HepG2 (cell line): ENCODE data around the gene RPRD1A. TPM values are rescaled to one million over a fixed set of nuclear protein-coding genes. Genes with fewer than 3 reads are reported as not detected.

Experiments
- ATAC-seq: fragments of 200-7000 bp; cut with Tn5 transposase; 3 replicates; pipeline ENCODE4 v1.9.1; 2020; ENCODE audit warnings: mild to moderate bottlenecking, moderate library complexity
- BruUV-seq: library from RNA; stranded (reverse); fragments of 400-500 nt; replicated peaks from 2 replicates; lab custom pipeline; 2021; lab: Mats Ljungman, UMichigan
- CTCF ChIA-PET: fragments of 300-600 bp; formaldehyde crosslinking; extraction: SDS; loops from one replicate; lab custom pipeline; 2021; ENCODE audit warnings: low total read pairs, inconsistent platforms, low intra/inter-chr PET ratio; lab: Yijun Ruan, JAX
- POLR2A ChIA-PET: fragments of 350-600 bp; sonication (Branson Sonifier 250); formaldehyde crosslinking; loops from one replicate; lab custom pipeline; 2020; ENCODE audit warnings: antibody characterized with exemption, inconsistent platforms; lab: Yijun Ruan, JAX
- DNase-seq: peaks from one replicate; pipeline ENCODE4 v3.0.0-alpha.2; 2015; ENCODE audit warnings: low spot score
- FAIRE-seq: peaks from 3 replicates; lab custom pipeline; 2011; peaks lifted over from hg19 to GRCh38; lab: Jason Lieb, UNC
- H2AFZ ChIP-seq: one replicate; pipeline ENCODE4 v1.6.1; 2011; ENCODE audit warnings: low read length, inconsistent platforms
- H3K27ac ChIP-seq: fragments of 300-600 bp; 3 replicates; pipeline ENCODE4 v1.8.0; 2011; ENCODE audit warnings: mixed run types, mild to moderate bottlenecking, mixed read lengths, low read length, inconsistent platforms; ENCODE audit not compliant: insufficient read depth; ENCODE audit errors: extremely low read length
- H3K27me3 ChIP-seq, 2 experiments: fragments of 200-600 bp in 1 of 2; 2 replicates in 1 of 2; 3 replicates in 1 of 2; pipeline versions ENCODE4 v1.6.0 to v1.8.0; 2011; ENCODE audit warnings: low read length in 2 of 2, mild to moderate bottlenecking in 2 of 2, moderate library complexity in 2 of 2, inconsistent platforms in 1 of 2; ENCODE audit not compliant: insufficient read depth in 2 of 2, control insufficient read depth in 1 of 2
- H3K36me3 ChIP-seq, 2 experiments: fragments of 200-600 bp in 1 of 2; replicated peaks in 1 of 2; 2 replicates in 1 of 2; 3 replicates in 1 of 2; pipeline versions ENCODE4 v1.5.1 to v1.8.0; 2011; ENCODE audit warnings: low read length in 2 of 2, inconsistent platforms in 1 of 2; ENCODE audit not compliant: insufficient read depth in 2 of 2, control insufficient read depth in 1 of 2
- H3K4me1 ChIP-seq: 2 replicates; pipeline ENCODE4 v1.5.1; 2012; ENCODE audit warnings: low read length, inconsistent platforms; ENCODE audit not compliant: insufficient read depth
- H3K4me2 ChIP-seq: 2 replicates; pipeline ENCODE4 v1.6.0; 2011; ENCODE audit warnings: low read depth, low read length, inconsistent platforms
- H3K4me3 ChIP-seq, 3 experiments: fragments of 200-600 bp in 1 of 3; sonication (generic), shearing (Covaris generic) in 1 of 3; replicated peaks in 1 of 3; 2 replicates each; pipeline ENCODE4 v1.5.1; 2011 to 2016; ENCODE audit warnings: low read length in 3 of 3, inconsistent platforms in 2 of 3, low read depth in 2 of 3, mild to moderate bottlenecking in 2 of 3, control low read depth in 1 of 3, mixed read lengths in 1 of 3; ENCODE audit not compliant: insufficient read depth in 1 of 3
- H3K79me2 ChIP-seq: one replicate; pipeline ENCODE4 v1.6.1; 2011; ENCODE audit warnings: low read length, inconsistent platforms; ENCODE audit not compliant: insufficient read depth
- H3K9ac ChIP-seq: 2 replicates; pipeline ENCODE4 v1.6.0; 2011; ENCODE audit warnings: mild to moderate bottlenecking, low read depth, low read length, inconsistent platforms; ENCODE audit not compliant: insufficient read depth
- H3K9me3 ChIP-seq: 2 replicates; pipeline ENCODE4 v1.5.1; 2012; ENCODE audit warnings: mild to moderate bottlenecking, low read length
- H4K20me1 ChIP-seq: 2 replicates; pipeline ENCODE4 v1.6.0; 2011; ENCODE audit warnings: inconsistent platforms, mild to moderate bottlenecking, low read length, moderate library complexity; ENCODE audit not compliant: insufficient read depth
- ARID2 ChIP-seq: sonication (generic); formaldehyde crosslinking; IDR thresholded peaks from 2 replicates; pipeline ENCODE4 v1.8.1; 2022; ENCODE audit warnings: mild to moderate bottlenecking, missing genetic modification reagents, borderline replicate concordance
- ARNT ChIP-seq: fragments of 450-650 bp; IDR thresholded peaks from 2 replicates; pipeline ENCODE4 v1.6.1; 2017
- DNMT1 ChIP-seq: sonication (generic); formaldehyde crosslinking; IDR thresholded peaks from 2 replicates; pipeline ENCODE4 v1.5.1; 2020; ENCODE audit warnings: mild to moderate bottlenecking, missing genetic modification reagents
- HNRNPL ChIP-seq: fragments of 200-400 bp; formaldehyde crosslinking; IDR thresholded peaks from 2 replicates; pipeline ENCODE4 v1.6.1; 2017; ENCODE audit warnings: mild to moderate bottlenecking, low read depth, low read length
- NFKB2 ChIP-seq: sonication (generic); formaldehyde crosslinking; IDR thresholded peaks from 2 replicates; pipeline ENCODE4 v1.4.0; 2020; ENCODE audit warnings: missing genetic modification reagents, borderline replicate concordance
- NR1H2 ChIP-seq: sonication (generic); formaldehyde crosslinking; IDR thresholded peaks from 2 replicates; pipeline ENCODE4 v1.8.1; 2022; ENCODE audit warnings: low read depth, missing genetic modification reagents, borderline replicate concordance
- TOPORS ChIP-seq: sonication (generic); formaldehyde crosslinking; IDR thresholded peaks from 2 replicates; pipeline ENCODE4 v1.8.0; 2023; ENCODE audit warnings: mild to moderate bottlenecking, missing genetic modification reagents
- ZFP36 ChIP-seq: fragments of 150-350 bp; IDR thresholded peaks from 2 replicates; pipeline ENCODE4 v1.6.1; 2018; ENCODE audit warnings: borderline replicate concordance, low read length, low read depth; ENCODE audit not compliant: partially characterized antibody
- ZKSCAN1 ChIP-seq: fragments of 150-350 bp; IDR thresholded peaks from 2 replicates; pipeline ENCODE4 v1.6.1; 2014; ENCODE audit warnings: low read length
- ZNF17 ChIP-seq: sonication (generic); formaldehyde crosslinking; IDR thresholded peaks from 2 replicates; pipeline ENCODE4 v1.5.0; 2020; ENCODE audit warnings: mild to moderate bottlenecking, missing genetic modification reagents
- ZNF749 ChIP-seq: sonication (generic); formaldehyde crosslinking; IDR thresholded peaks from 2 replicates; pipeline ENCODE4 v1.8.0; 2022; ENCODE audit warnings: mild to moderate bottlenecking, missing genetic modification reagents, moderate library complexity, borderline replicate concordance
- ZSCAN30 ChIP-seq: sonication (generic); formaldehyde crosslinking; IDR thresholded peaks from 2 replicates; pipeline ENCODE4 v1.5.0; 2020; ENCODE audit warnings: mild to moderate bottlenecking, missing genetic modification reagents
- WGBS: methylation state at CpG from one replicate; pipeline ENCODE4 v1.1.6; 2017; ENCODE audit warnings: low lambda C conversion rate; 5-methylcytosine and 5-hydroxymethylcytosine counted together
- in situ Hi-C: cut with HindIII; loops from 2 replicates; pipeline ENCODE4 v1.10.0; 2017; ENCODE audit warnings: low pct_unique_long_range_greater_than_20kb; ENCODE audit not compliant: extremely low pct_ligation_motif_present
- intact Hi-C: fragments of 100-400 bp; cut with micrococcal nuclease; formaldehyde crosslinking; loops from one replicate; pipeline ENCODE4 v1.10.0; 2022; ENCODE audit not compliant: unreplicated experiment
- polyA plus RNA-seq, 8 experiments: library from polyadenylated mRNA; depleted of rRNA in 3 of 8; stranded (reverse) in 7 of 8; unstranded in 1 of 8; fragments of >200 nt; fragmentation: Illumina TruSeq in 4 of 8; extraction: Trizol in 4 of 8; gene quantifications; 2 replicates each; pipeline versions ENCODE4 v1.2.1 to v1.2.3, GENCODE V29; 2011 to 2016; ENCODE audit warnings: low read depth in 4 of 8, missing spikeins in 1 of 8, mixed read lengths in 1 of 8; ENCODE audit not compliant: insufficient read depth in 1 of 8
- total RNA-seq, 5 experiments: library from RNA; depleted of rRNA; stranded (reverse); fragments of >200 nt; fragmentation: Illumina TruSeq; extraction: Trizol; gene quantifications; 2 replicates each; pipeline ENCODE4 v1.2.3, GENCODE V29; 2016; ENCODE audit warnings: low read depth in 1 of 5
- TF ChIP-seq, protein P1 (sequence below): sonication (generic); formaldehyde crosslinking; IDR thresholded peaks from 2 replicates; pipeline ENCODE4 v1.8.0; 2022; ENCODE audit warnings: mild to moderate bottlenecking, missing genetic modification reagents, moderate library complexity
- TF ChIP-seq, protein P2 (sequence below): sonication (generic); formaldehyde crosslinking; IDR thresholded peaks from 2 replicates; pipeline ENCODE4 v1.5.1; 2020; ENCODE audit warnings: missing genetic modification reagents, mild to moderate bottlenecking, borderline replicate concordance

Gene RPRD1A
- total and polyA plus RNA-seq, 2 of the 13 experiments (the other 11 are each of a cell fraction or from before 2014, with no cell fraction given) = 42.5 to 78.2 TPM

DNA sequence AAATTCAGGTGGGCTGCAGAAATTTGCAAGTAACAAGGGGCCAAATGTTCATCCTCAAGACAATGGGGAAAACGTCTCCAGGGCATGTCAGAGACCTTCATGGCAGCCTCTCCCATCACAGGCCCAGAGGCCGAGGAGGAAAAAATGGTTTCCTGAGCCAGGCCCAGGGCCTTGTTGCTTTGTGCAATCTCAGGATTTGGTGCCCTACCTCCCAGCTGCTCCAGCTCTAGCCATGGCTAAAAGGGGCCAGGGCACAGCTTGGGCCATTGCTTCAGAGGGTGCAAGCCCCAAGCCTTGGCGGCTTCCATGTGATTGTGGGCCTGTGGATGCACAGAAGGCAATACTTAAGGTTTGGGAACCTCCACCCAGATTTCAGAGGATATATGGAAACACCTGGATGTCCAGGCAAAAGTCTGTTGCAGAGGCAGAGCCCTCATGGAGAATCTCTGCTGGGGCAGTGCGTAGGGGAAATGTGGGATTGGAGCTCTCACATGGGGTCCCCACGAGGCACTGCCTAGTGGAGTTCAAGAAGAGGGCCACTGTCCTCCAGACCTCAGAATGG is 29.2 kb downstream of the RPRD1A start:
- H3K4me1 ChIP-seq = no peaks in the 10 kb centered on the region
- intact Hi-C loops = no loop called here
- H3K27ac ChIP-seq = no peak overlapping the region
- BruUV-seq = no TSS peak
- ATAC-seq = no peak
- H3K4me2 ChIP-seq = no peak overlapping the region
- in situ Hi-C loops = no loop called here
- FAIRE-seq = no peak
- H4K20me1 ChIP-seq = peaks cover 24% of the 10 kb centered on the region
- CTCF ChIA-PET = no interaction called here
- peaks cover 94% of the 10 kb centered on the region for H3K79me2 ChIP-seq
- TF ChIP-seq ZFP36 (peak; percentile 51), DNMT1 (CRISPR knock-in tag) (no peak)
- H3K4me3 ChIP-seq = no peak overlapping the region
- H3K9me3 ChIP-seq = peaks cover 21% of the 10 kb centered on the region
- 94% methylated on average over 2 of the region's 5 CpGs for WGBS
- peaks cover 2 to 13% of the 10 kb centered on the region in 2 experiments; a peak in 3 of 5 replicates for H3K36me3 ChIP-seq
- no peaks in the 10 kb centered on the region for H3K27me3 ChIP-seq
- POLR2A ChIA-PET = no interaction called here
- no peak overlapping the region for H2AFZ ChIP-seq
- no peak overlapping the region for H3K9ac ChIP-seq
- DNase-seq = no peak

DNA sequence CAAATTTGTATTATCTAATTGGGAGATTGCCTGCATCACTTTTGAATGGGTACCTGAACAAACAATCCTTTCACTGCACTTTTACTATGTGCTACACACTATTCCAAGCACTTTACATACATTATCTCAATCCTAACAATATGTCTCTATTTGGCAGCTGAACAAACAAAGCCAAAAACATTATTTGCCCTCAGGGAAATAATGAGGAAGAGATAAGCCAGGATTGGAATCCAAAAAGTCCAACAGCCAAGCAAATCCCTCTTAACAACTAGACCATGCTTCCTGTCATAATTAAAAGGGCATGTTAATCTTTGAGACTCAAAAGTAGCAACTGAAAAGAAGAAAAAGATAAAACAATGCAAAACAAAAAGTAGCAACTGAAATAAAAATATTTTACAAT is 32.1 kb downstream of the RPRD1A start:
- Histone ChIP-seq H4K20me1 (peaks cover 18% of the 10 kb centered on the region), H2AFZ (no peak overlapping the region), H3K4me2 (no peak overlapping the region), H3K9ac (no peak overlapping the region), H3K9me3 (peaks cover 21% of the 10 kb centered on the region), H3K4me1 (0 out of 2 replicates have a peak, but pooled peaks cover 2% of the 10 kb centered on the region), H3K36me3 (peaks cover 2 to 24% of the 10 kb centered on the region in 2 experiments; a peak in 4 of 5 replicates), H3K27ac (no peak overlapping the region), H3K27me3 (no peaks in the 10 kb centered on the region), H3K4me3 (no peak overlapping the region), H3K79me2 (peaks cover 78% of the 10 kb centered on the region)
- intact Hi-C loops = no loop called here
- ChIA-PET POLR2A (no interaction called here), CTCF (no interaction called here)
- ATAC-seq (no peak), DNase-seq (no peak), FAIRE-seq (no peak)
- BruUV-seq = no TSS peak
- TF ChIP-seq ZNF749 (CRISPR knock-in tag) (no peak), ZKSCAN1 (no peak), ZSCAN30 (CRISPR knock-in tag) (no peak), NR1H2 (CRISPR knock-in tag) (no peak), ARNT (no peak), ZNF17 (CRISPR knock-in tag) (no peak), ARID2 (CRISPR knock-in tag) (no peak), HNRNPL (no peak), TOPORS (CRISPR knock-in tag) (no peak), NFKB2 (CRISPR knock-in tag) (no peak)
- TF ChIP-seq, protein P1, sequence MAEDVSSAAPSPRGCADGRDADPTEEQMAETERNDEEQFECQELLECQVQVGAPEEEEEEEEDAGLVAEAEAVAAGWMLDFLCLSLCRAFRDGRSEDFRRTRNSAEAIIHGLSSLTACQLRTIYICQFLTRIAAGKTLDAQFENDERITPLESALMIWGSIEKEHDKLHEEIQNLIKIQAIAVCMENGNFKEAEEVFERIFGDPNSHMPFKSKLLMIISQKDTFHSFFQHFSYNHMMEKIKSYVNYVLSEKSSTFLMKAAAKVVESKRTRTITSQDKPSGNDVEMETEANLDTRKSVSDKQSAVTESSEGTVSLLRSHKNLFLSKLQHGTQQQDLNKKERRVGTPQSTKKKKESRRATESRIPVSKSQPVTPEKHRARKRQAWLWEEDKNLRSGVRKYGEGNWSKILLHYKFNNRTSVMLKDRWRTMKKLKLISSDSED (CRISPR knock-in tag) = no peak
- TF ChIP-seq, protein P2, sequence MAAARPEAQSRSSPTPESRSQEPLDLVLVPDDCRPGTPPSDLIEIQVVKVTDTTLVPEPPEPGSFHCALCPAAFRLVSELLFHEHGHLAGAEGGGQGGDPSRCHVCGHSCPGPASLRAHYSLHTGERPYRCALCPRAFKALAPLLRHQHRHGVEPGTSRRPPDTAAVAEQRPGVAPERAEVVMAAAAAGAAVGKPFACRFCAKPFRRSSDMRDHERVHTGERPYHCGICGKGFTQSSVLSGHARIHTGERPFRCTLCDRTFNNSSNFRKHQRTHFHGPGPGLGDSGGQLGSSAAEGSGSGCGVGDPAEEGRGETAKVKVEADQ (CRISPR knock-in tag) = no peak
- in situ Hi-C loops = no loop called here
